Myocyte (in vitro differentiated cells): ENCODE results near the gene SLC8A3. TPM values are rescaled to one million over a fixed set of nuclear protein-coding genes. Genes with fewer than 3 reads are reported as not detected.

Experiments used
- DNase-seq: peaks from one replicate; pipeline ENCODE4 v3.0.0-alpha.2; 2012; ENCODE audit warnings: low read depth
- total RNA-seq: library from RNA; depleted of rRNA; stranded (reverse); fragments of >200 nt; gene quantifications from 2 replicates; pipeline ENCODE4 v1.2.3, GENCODE V29; 2014

SLC8A3 gene
- total RNA-seq, 1 donor from 2014 or later = 25.2 TPM

- DNase-seq = no peak
Observed at GRCh38 chr14:70029296-70030132, 159.2 kb downstream of the SLC8A3 start.

- DNase-seq = peak; percentile 68
Observed at GRCh38 chr14:70027785-70028428, 160.8 kb downstream of the SLC8A3 start.

- DNase-seq = no peak
Observed at GRCh38 chr14:70023871-70024270, 164.9 kb downstream of the SLC8A3 start.

GRCh38 chr14:70022771-70023445 is 165.8 kb downstream of the SLC8A3 start:
- DNase-seq = no peak

DNA sequence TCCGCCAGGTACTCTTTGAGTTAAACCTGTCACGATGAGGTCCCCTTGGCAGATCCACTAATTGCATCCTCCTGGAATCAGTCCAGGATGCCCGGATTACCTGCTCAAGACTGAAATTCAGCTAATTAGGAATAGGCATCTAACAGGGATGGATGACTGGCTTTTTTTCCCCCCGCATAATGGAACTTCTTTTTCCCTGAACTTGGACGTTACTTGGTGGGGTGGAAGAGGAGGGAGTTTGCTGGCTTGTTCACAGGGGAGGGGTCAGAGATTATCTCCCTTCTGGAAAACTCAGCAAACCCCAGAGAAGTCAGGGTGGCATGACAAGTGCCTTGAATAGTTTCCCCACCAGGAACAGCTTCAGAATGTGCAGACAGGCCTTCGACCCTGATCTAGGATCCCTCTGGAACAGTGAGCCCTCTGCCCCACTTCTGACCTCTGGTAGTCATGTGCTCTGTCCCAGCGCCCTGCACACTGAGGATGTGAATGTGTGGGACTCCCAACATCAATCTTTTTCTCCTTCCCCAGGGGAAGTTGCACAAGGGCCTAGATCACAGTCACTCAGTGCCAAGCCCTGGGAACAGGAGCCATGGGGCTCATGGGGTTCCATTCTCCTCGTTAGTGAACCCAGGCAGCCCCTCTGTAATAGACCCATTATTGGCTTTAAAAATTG is 167.1 kb downstream of the SLC8A3 start:
- DNase-seq = no peak

- no peak for DNase-seq
Observed at GRCh38 chr14:70020352-70021170, 168.2 kb downstream of the SLC8A3 start.

DNA sequence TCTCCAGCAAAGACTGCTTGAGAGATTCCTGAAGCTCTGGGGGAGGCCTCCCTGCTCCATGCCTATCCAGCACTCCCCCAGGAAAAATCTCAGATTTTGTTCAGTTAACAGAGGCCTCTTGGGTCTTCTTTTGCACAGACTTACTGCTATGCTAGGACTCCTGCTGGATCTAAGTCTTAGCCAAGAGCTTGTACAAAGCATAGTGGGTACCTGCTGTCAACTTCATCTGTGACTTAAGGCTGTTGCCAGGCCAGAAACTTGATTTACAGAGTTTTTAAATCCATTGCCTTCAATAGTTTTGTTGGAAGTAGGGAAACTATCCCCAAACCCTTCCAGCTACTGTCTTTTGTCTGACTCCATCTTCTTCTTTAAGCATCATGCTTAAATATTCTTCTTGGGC is 169.1 kb downstream of the SLC8A3 start:
- DNase-seq = no peak

DNA sequence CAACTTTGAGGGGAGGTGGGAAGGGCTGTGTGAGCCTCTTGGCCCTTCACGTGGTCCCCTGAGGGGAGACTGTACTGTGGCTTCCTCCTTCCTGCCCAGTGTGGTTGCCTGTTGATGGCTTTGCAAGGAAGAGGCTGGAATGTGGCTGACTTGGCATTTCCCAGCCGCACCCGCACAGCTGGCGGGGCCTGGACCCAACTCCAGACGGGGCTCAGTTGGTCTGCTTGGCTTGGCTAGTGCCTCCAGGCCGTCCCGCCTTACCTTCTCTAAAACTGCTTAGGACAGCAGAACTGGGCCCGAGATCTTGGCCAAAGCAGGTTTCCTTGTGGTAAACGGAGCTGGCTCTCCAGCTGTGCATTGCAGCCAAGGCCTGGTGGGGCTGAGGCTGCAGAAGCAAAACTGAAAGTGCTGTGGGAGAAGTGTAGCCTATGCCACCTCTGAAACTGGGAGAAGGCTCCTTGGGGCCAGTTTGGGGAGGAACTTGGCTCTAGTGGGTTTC is 170.0 kb downstream of the SLC8A3 start:
- DNase-seq = peak; percentile 31

GRCh38 chr14:70018230-70018629 is 170.5 kb downstream of the SLC8A3 start:
- DNase-seq = no peak

DNA sequence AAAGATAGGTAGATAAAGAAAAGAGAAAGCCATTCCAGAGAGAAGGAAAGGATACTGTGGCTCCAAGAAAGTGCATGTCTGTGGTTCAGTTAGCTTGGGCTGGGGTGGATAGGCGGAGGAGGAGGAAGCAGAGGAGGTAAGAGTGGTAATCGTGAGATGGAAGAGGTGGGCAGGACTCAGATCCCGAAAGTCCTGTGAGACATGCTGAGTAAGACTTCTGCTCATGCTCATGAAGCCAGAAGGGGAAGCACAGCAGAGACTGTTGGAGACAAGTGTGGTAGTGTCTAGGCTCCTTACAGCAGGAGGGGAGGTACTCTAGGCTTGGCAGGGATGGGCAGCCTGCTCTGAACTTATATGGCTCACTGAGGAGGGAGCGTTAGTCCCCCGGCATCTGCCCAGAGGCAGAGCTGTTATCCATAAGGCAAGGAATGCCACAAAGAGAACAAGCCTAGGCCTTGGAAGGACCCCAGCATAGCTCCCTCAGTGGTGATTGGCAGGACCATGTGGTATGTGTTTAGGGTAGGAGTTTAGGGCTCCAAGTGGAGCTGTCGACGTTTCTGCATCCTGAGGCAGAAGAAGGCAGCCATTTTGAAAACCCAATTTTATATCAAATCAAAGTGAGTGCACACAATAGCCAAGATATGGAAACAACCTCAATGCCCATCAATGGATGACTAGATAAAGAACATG is 174.2 kb downstream of the SLC8A3 start:
- DNase-seq = peak; percentile 38

- DNase-seq = peak; percentile 16
Observed at GRCh38 chr14:70013271-70013873, 175.4 kb downstream of the SLC8A3 start.

GRCh38 chr14:70011708-70012107 is 177.0 kb downstream of the SLC8A3 start:
- no peak for DNase-seq

DNA sequence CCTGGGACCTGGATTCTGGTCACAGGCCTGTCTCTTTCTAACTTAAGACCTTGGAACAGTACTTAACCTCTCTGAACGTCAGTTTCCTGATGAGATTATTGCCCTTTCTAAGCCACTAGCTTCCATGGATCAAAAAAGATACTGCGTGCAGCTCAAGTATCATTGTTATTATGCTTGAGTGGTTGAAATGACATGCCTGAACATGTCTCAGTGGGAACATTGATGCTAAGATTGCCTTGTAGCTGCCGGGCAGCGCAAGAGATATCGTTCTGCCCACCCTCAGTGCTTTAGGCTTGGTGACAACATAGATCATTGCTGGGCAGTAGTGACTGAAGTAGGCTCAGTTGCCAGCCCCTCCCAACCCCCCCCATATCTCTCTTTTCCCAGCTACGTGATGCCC is 177.7 kb downstream of the SLC8A3 start:
- no peak for DNase-seq

DNA sequence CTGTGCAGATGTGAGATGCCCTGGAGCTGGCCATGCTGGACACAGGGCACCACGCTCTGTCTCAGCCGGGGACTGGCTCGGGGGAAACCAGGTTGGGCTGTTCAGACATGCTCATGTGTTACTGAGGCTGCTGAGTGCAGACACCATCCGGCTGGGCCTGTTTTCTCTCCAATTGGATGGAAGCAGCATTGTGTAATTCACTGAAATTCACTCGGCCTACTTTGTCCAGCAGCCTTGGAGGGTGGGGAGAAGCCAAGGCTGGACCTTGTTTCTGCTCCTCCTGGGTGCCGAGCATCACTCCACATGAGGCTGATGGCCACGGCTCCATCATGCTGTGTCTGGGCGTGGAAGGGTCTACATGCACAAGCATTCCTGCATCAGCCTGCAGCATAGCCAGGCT is 178.8 kb downstream of the SLC8A3 start:
- DNase-seq = no peak

GRCh38 chr14:70008284-70009262 is 180.2 kb downstream of the SLC8A3 start:
- no peak for DNase-seq

DNA sequence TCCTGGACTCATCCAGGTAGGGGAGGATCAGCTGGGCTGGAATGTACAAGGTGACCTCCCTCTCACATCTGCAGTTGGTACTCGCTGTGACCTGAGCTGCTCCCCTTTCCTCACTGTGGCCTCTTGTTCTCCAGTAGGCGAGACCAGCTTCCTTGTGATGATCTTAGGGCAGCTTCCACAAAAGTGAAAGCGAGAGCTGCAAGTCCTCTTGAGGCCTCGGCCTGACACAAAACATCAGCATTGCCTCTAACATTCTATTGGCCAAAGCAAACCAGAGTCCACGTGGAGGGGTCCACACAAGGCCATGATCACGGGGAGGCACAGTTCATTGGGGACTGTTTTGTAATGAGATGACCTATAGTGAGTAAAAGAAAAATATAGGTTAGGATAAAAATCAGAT is 182.1 kb downstream of the SLC8A3 start:
- no peak for DNase-seq

- no peak for DNase-seq
Observed at GRCh38 chr14:70005281-70005805, 183.4 kb downstream of the SLC8A3 start.

DNA sequence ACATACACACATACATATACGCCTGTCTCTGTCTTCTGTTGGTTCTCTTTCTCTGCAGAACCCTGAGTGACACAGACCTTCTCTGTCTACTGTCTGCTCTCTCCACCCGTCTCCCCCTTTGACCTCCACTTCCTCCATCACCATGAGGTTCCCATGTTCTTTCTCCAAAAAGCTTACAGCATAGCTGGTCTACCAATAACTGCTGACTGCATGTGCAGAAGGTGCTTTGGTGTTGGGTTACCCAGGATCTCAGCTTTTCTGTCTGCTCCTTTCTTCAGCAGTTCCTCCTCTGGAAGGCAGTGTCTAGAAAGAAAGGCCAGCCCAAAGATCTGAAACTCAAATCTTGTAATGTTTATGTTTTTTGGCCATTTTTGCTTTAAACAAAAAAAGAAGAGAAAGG is 184.0 kb downstream of the SLC8A3 start:
- no peak for DNase-seq
